OCI-LY7 (cell line): ENCODE results near the gene TRIM71. TPM values are rescaled to one million over a fixed set of nuclear protein-coding genes. Genes with fewer than 3 reads are reported as not detected.

Experiments used
- BruUV-seq: library from RNA; stranded (reverse); fragments of 400-500 nt; replicated peaks from 2 replicates; lab custom pipeline; 2021; lab: Mats Ljungman, UMichigan
- CTCF ChIA-PET: fragments of 300-600 bp; sonication (Branson Sonifier 250); formaldehyde crosslinking; loops from one replicate; lab custom pipeline; 2022; ENCODE audit warnings: antibody characterized with exemption; ENCODE audit not compliant: unreplicated experiment; lab: Charles Lee
- POLR2A ChIA-PET: fragments of 300-600 bp; sonication (Branson Sonifier 250); formaldehyde crosslinking; loops from one replicate; lab custom pipeline; 2022; ENCODE audit warnings: antibody characterized with exemption; lab: Charles Lee
- DNase-seq: peaks from one replicate; pipeline ENCODE4 v3.0.0-alpha.2; 2015; ENCODE audit warnings: low spot score
- H2AFZ ChIP-seq: fragments of 200-600 bp; sonication (generic), shearing (Covaris generic); 2 replicates; pipeline ENCODE4 v1.6.1; 2014; ENCODE audit warnings: mild to moderate bottlenecking, antibody characterized with exemption, low read length, moderate library complexity
- H3K27ac ChIP-seq: fragments of 200-600 bp; sonication (generic); 2 replicates; pipeline ENCODE4 v1.5.1; 2014; ENCODE audit warnings: mixed run types, low read depth, mild to moderate bottlenecking, moderate library complexity, low read length, inconsistent platforms; ENCODE audit not compliant: poor library complexity, severe bottlenecking
- H3K36me3 ChIP-seq: fragments of 200-600 bp; sonication (generic); 2 replicates; pipeline ENCODE4 v1.6.1; 2014; ENCODE audit warnings: mild to moderate bottlenecking, antibody characterized with exemption, low read length, moderate library complexity, mixed read lengths; ENCODE audit not compliant: insufficient read depth
- H3K4me1 ChIP-seq: fragments of 200-600 bp; sonication (generic); 2 replicates; pipeline ENCODE4 v1.5.1; 2014; ENCODE audit warnings: mild to moderate bottlenecking, low read length; ENCODE audit not compliant: insufficient read depth, poor library complexity, severe bottlenecking
- H3K4me2 ChIP-seq: fragments of 200-600 bp; sonication (generic); 2 replicates; pipeline ENCODE4 v1.6.1; 2014; ENCODE audit warnings: mild to moderate bottlenecking, low read length
- H3K4me3 ChIP-seq: fragments of 200-600 bp; sonication (generic); 2 replicates; pipeline ENCODE4 v1.5.1; 2014; ENCODE audit warnings: mild to moderate bottlenecking, low read depth, low read length; ENCODE audit not compliant: poor library complexity, severe bottlenecking
- H3K79me2 ChIP-seq: fragments of 200-600 bp; sonication (generic); 2 replicates; pipeline ENCODE4 v1.6.1; 2016; ENCODE audit warnings: low read depth, mild to moderate bottlenecking, low read length, moderate library complexity, mixed read lengths; ENCODE audit not compliant: insufficient read depth
- H3K9me2 ChIP-seq: fragments of 200-600 bp; sonication (generic); 2 replicates; pipeline ENCODE4 v1.6.1; 2016; ENCODE audit warnings: mild to moderate bottlenecking, low read length, mixed read lengths; ENCODE audit not compliant: insufficient read depth
- H3K9me3 ChIP-seq: fragments of 200-600 bp; sonication (generic); 2 replicates; pipeline ENCODE4 v1.6.1; 2014; ENCODE audit warnings: mild to moderate bottlenecking, mixed run types, low read length, mixed read lengths
- H4K20me1 ChIP-seq: fragments of 200-600 bp; sonication (generic); 2 replicates; pipeline ENCODE4 v1.6.1; 2014; ENCODE audit warnings: mild to moderate bottlenecking, antibody characterized with exemption, low read length, moderate library complexity, mixed read lengths; ENCODE audit not compliant: insufficient read depth
- CTCF ChIP-seq: fragments of 200-600 bp; sonication (generic); conservative IDR thresholded peaks from 2 replicates; pipeline ENCODE4 v1.5.1; 2014; ENCODE audit warnings: mild to moderate bottlenecking, antibody characterized with exemption, low read length, moderate library complexity, mixed read lengths
- EZH2phosphoT487 ChIP-seq: fragments of 200-600 bp; sonication (generic); IDR thresholded peaks from 2 replicates; pipeline ENCODE4 v1.6.1; 2018; ENCODE audit warnings: low read depth, borderline replicate concordance, mild to moderate bottlenecking, mixed run types, antibody characterized with exemption, low read length, moderate library complexity, mixed read lengths
- intact Hi-C: fragments of 100-400 bp; cut with micrococcal nuclease; formaldehyde crosslinking; loops from one replicate; pipeline ENCODE4 v1.10.0; 2022; ENCODE audit not compliant: unreplicated experiment
- total RNA-seq, 2 experiments: library from RNA; depleted of rRNA in 1 of 2; stranded (reverse); fragments of >200 nt in 1 of 2; shearing (Covaris generic) in 1 of 2; gene quantifications; 2 replicates each; pipeline ENCODE4 v1.2.3, GENCODE V29; 2014 to 2022

The TRIM71 gene
- total RNA-seq, 2 experiments from 2014 or later, result not detected

- H3K4me1 ChIP-seq, result peaks cover 10% of the 10 kb centered on the region
- CTCF ChIA-PET, result no interaction called here
- no peaks in the 10 kb centered on the region for H4K20me1 ChIP-seq
- no peaks in the 10 kb centered on the region for H3K9me3 ChIP-seq
- H3K4me3 ChIP-seq, result no peak overlapping the region
- no peak for DNase-seq
- POLR2A ChIA-PET, result interaction anchor here (0.6 kb wide), 1 partner anchor 15 kb away, joined by 4 read pairs; no protein-coding TSS in a partner anchor
- H3K9me2 ChIP-seq, result no peaks in the 10 kb centered on the region
- TF ChIP-seq EZH2phosphoT487 (no peak), CTCF (no peak)
- H2AFZ ChIP-seq, result no peak overlapping the region
- intact Hi-C loops, result no loop called here
- H3K27ac ChIP-seq, result no peak overlapping the region
- H3K79me2 ChIP-seq, result no peaks in the 10 kb centered on the region
- no peaks in the 10 kb centered on the region for H3K36me3 ChIP-seq
- no peak overlapping the region for H3K4me2 ChIP-seq
- no TSS peak for BruUV-seq
Observed at GRCh38 chr3:32840086-32840841, 22.5 kb downstream of the TRIM71 start.

GRCh38 chr3:32841341-32841740 is 23.5 kb downstream of the TRIM71 start:
- Histone ChIP-seq H3K9me3 (no peaks in the 10 kb centered on the region), H3K4me1 (peaks cover 10% of the 10 kb centered on the region), H3K4me3 (no peak overlapping the region), H3K27ac (no peak overlapping the region), H3K79me2 (no peaks in the 10 kb centered on the region), H3K9me2 (no peaks in the 10 kb centered on the region), H2AFZ (no peak overlapping the region), H4K20me1 (no peaks in the 10 kb centered on the region), H3K36me3 (no peaks in the 10 kb centered on the region), H3K4me2 (no peak overlapping the region)
- POLR2A ChIA-PET, result no interaction called here
- TF ChIP-seq CTCF (no peak), EZH2phosphoT487 (no peak)
- no TSS peak for BruUV-seq
- intact Hi-C loops, result no loop called here
- DNase-seq, result no peak
- CTCF ChIA-PET, result no interaction called here

GRCh38 chr3:32841867-32842470 is 24.2 kb downstream of the TRIM71 start:
- no peak overlapping the region for H3K4me2 ChIP-seq
- no TSS peak for BruUV-seq
- peaks cover 10% of the 10 kb centered on the region for H3K4me1 ChIP-seq
- H4K20me1 ChIP-seq, result no peaks in the 10 kb centered on the region
- DNase-seq, result no peak
- ChIA-PET POLR2A (interaction anchor here (0.6 kb wide), 1 partner anchor 458 kb away, joined by 3 read pairs; no protein-coding TSS in a partner anchor), CTCF (no interaction called here)
- H3K27ac ChIP-seq, result no peak overlapping the region
- no peak overlapping the region for H2AFZ ChIP-seq
- no peaks in the 10 kb centered on the region for H3K9me3 ChIP-seq
- intact Hi-C loops, result no loop called here
- no peak overlapping the region for H3K4me3 ChIP-seq
- H3K36me3 ChIP-seq, result no peaks in the 10 kb centered on the region
- no peaks in the 10 kb centered on the region for H3K9me2 ChIP-seq
- TF ChIP-seq EZH2phosphoT487, result no peak
- no peak for TF ChIP-seq CTCF
- no peaks in the 10 kb centered on the region for H3K79me2 ChIP-seq
